Caco-2 (cell line): Measurements from ENCODE around the gene GTPBP4. TPM values are rescaled to one million over a fixed set of nuclear protein-coding genes. Genes with fewer than 3 reads are reported as not detected.

ENCODE experiments used
- BruUV-seq: library from RNA; stranded (reverse); fragments of 400-500 nt; replicated peaks from 2 replicates; lab custom pipeline; 2021; lab: Mats Ljungman, UMichigan
- CTCF ChIA-PET: fragments of 300-600 bp; sonication (Branson Sonifier 250); formaldehyde crosslinking; loops from one replicate; lab custom pipeline; 2022; ENCODE audit warnings: antibody characterized with exemption; lab: Charles Lee
- POLR2A ChIA-PET: fragments of 300-600 bp; sonication (Branson Sonifier 250); formaldehyde crosslinking; loops from one replicate; lab custom pipeline; 2022; ENCODE audit warnings: antibody characterized with exemption; lab: Charles Lee
- DNase-seq, 2 experiments: peaks; one replicate each; pipeline versions ENCODE4 v3.0.0 to v3.0.0-alpha.2; 2020 to 2022
- H3K27me3 ChIP-seq: replicated peaks from 2 replicates; pipeline ENCODE4 v1.6.0; 2011; ENCODE audit warnings: low read length; ENCODE audit not compliant: control insufficient read depth, insufficient read depth
- H3K36me3 ChIP-seq: 2 replicates; pipeline ENCODE4 v1.5.1; 2011; ENCODE audit warnings: low read length; ENCODE audit not compliant: control insufficient read depth, insufficient read depth
- H3K4me1 ChIP-seq: fragments of 250-450 bp; sonication (Bioruptor Pico); 2 replicates; pipeline ENCODE4 v1.5.1; 2020; ENCODE audit warnings: mild to moderate bottlenecking
- H3K4me3 ChIP-seq: 2 replicates; pipeline ENCODE4 v1.5.1; 2011; ENCODE audit warnings: low read depth, mild to moderate bottlenecking, control low read depth, low read length
- H3K9me3 ChIP-seq: fragments of 250-450 bp; sonication (Bioruptor Pico); 2 replicates; pipeline ENCODE4 v1.5.1; 2020; ENCODE audit warnings: mild to moderate bottlenecking, moderate library complexity
- H3K27ac Mint-ChIP-seq: one replicate; pipeline ENCODE4 v1.8.0; 2022; ENCODE audit warnings: mixed read lengths; ENCODE audit not compliant: unreplicated experiment
- H3K27me3 Mint-ChIP-seq: one replicate; pipeline ENCODE4 v1.8.0; 2022; ENCODE audit warnings: mixed read lengths; ENCODE audit not compliant: insufficient read depth, unreplicated experiment
- H3K36me3 Mint-ChIP-seq: one replicate; pipeline ENCODE4 v1.8.0; 2022; ENCODE audit warnings: mild to moderate bottlenecking, mixed read lengths; ENCODE audit not compliant: insufficient read depth, unreplicated experiment
- H3K4me1 Mint-ChIP-seq: one replicate; pipeline ENCODE4 v1.8.0; 2022; ENCODE audit warnings: low read depth, mixed read lengths; ENCODE audit not compliant: unreplicated experiment
- H3K4me3 Mint-ChIP-seq: one replicate; pipeline ENCODE4 v1.8.0; 2022; ENCODE audit warnings: mild to moderate bottlenecking, moderate library complexity, mixed read lengths; ENCODE audit not compliant: unreplicated experiment
- H3K9me3 Mint-ChIP-seq: one replicate; pipeline ENCODE4 v1.8.0; 2022; ENCODE audit warnings: mixed read lengths; ENCODE audit not compliant: unreplicated experiment
- CTCF ChIP-seq, 2 experiments: fragments of 200-600 bp in 1 of 2; IDR thresholded peaks; 1 replicate in 1 of 2; 2 replicates in 1 of 2; pipeline versions ENCODE4 v1.5.1 to v1.8.0; 2011 to 2022; ENCODE audit warnings: antibody characterized with exemption in 1 of 2, control low read depth in 1 of 2, inconsistent platforms in 1 of 2, low read depth in 1 of 2, low read length in 1 of 2, mild to moderate bottlenecking in 1 of 2, moderate library complexity in 1 of 2; ENCODE audit not compliant: insufficient read depth in 1 of 2, severe bottlenecking in 1 of 2, unreplicated experiment in 1 of 2
- intact Hi-C: fragments of 100-400 bp; cut with micrococcal nuclease; formaldehyde crosslinking; loops from one replicate; pipeline ENCODE4 v1.10.0; 2022; ENCODE audit not compliant: unreplicated experiment
- total RNA-seq: library from RNA; stranded (reverse); gene quantifications from 2 replicates; pipeline ENCODE4 v1.2.3, GENCODE V29; 2022

Gene GTPBP4
- total RNA-seq, 1 experiment from 2014 or later, result 202 TPM

GRCh38 chr10:983401-983800 is 4.8 kb upstream of the GTPBP4 start:
- CTCF ChIA-PET, result interaction anchor here (1.4 kb wide), 1 partner anchor 10 kb away, joined by 3 read pairs; no protein-coding TSS in a partner anchor
- Histone ChIP-seq H3K4me1 (peaks cover 49% of the 10 kb centered on the region), H3K9me3 (peaks cover 36% of the 10 kb centered on the region), H3K27me3 (no peaks in the 10 kb centered on the region), H3K36me3 (no peaks in the 10 kb centered on the region), H3K4me3 (no peak overlapping the region)
- no peaks in the 10 kb centered on the region for H3K27me3 Mint-ChIP-seq
- POLR2A ChIA-PET, result interaction anchor here (2.4 to 6.2 kb wide), 4 partner anchors 9 to 65 kb away, joined by 14 to 123 read pairs (median 16); partner anchors contain the start of genes IDI1 and LARP4B
- intact Hi-C loops, result no loop called here
- peaks cover 37% of the 10 kb centered on the region for H3K4me1 Mint-ChIP-seq
- TSS peak; percentile 1 for BruUV-seq
- H3K9me3 Mint-ChIP-seq, result peaks cover 26% of the 10 kb centered on the region
- DNase-seq, result peak in 1 of 2 experiments; percentile 34
- peak overlapping the region; percentile 66 for H3K4me3 Mint-ChIP-seq
- no peak for TF ChIP-seq CTCF (IDR thresholded peaks at IDR 0.05; ENCODE audit: insufficient read depth in 1 of 2, low read depth in 1 of 2, low read length in 1 of 2, severe bottlenecking in 1 of 2, unreplicated experiment in 1 of 2)
- H3K36me3 Mint-ChIP-seq, result peaks cover 76% of the 10 kb centered on the region
- peak overlapping the region; percentile 99 for H3K27ac Mint-ChIP-seq

GRCh38 chr10:983971-984655 is 4.1 kb upstream of the GTPBP4 start:
- no TSS peak for BruUV-seq
- CTCF ChIA-PET, result interaction anchor here (1.4 to 2.6 kb wide), 2 partner anchors 11 to 14 kb away, joined by 3 to 9 read pairs; no protein-coding TSS in a partner anchor
- peak overlapping the region; percentile 99 for H3K27ac Mint-ChIP-seq

More at GRCh38 chr10:983971-984655, 4.1 kb upstream of the GTPBP4 start:
- no peak for TF ChIP-seq CTCF (IDR thresholded peaks at IDR 0.05; ENCODE audit: insufficient read depth in 1 of 2, low read depth in 1 of 2, low read length in 1 of 2, severe bottlenecking in 1 of 2, unreplicated experiment in 1 of 2)
- H3K4me3 ChIP-seq, result no peak overlapping the region
- POLR2A ChIA-PET, result interaction anchor here (0.5 to 6.2 kb wide), 5 partner anchors 10 to 65 kb away, joined by 5 to 123 read pairs (median 16); partner anchors contain the start of genes IDI1 and LARP4B
- no peaks in the 10 kb centered on the region for H3K27me3 ChIP-seq
- no peaks in the 10 kb centered on the region for H3K27me3 Mint-ChIP-seq
- H3K4me1 Mint-ChIP-seq, result peaks cover 37% of the 10 kb centered on the region
- intact Hi-C loops, result loop anchor here (1.0 kb wide), 4 partner anchors 10 to 65 kb away; partner anchors contain the start of genes IDI1 and LARP4B
- peaks cover 49% of the 10 kb centered on the region for H3K4me1 ChIP-seq
- peak; percentile 96 to 98 for DNase-seq
- H3K9me3 ChIP-seq, result peaks cover 29% of the 10 kb centered on the region
- peaks cover 77% of the 10 kb centered on the region for H3K36me3 Mint-ChIP-seq
- H3K4me3 Mint-ChIP-seq, result peak overlapping the region; percentile 66
- no peaks in the 10 kb centered on the region for H3K36me3 ChIP-seq
- H3K9me3 Mint-ChIP-seq, result peaks cover 19% of the 10 kb centered on the region
